Hepatocyte (in vitro differentiated cells): ENCODE measurements around the gene KLHL26. TPM values are rescaled to one million over a fixed set of nuclear protein-coding genes. Genes with fewer than 3 reads are reported as not detected.

Experiments
- DNase-seq: peaks from one replicate; pipeline ENCODE4 v3.0.0-alpha.2; 2016; ENCODE audit warnings: low spot score
- H2AFZ ChIP-seq: fragments of 200-600 bp; sonication (generic); 2 replicates; pipeline ENCODE4 v1.6.0; 2016; ENCODE audit warnings: antibody characterized with exemption, mild to moderate bottlenecking
- H3K27ac ChIP-seq: fragments of 200-600 bp; sonication (generic); 2 replicates; pipeline ENCODE4 v1.5.1; 2016; ENCODE audit warnings: mild to moderate bottlenecking
- H3K27me3 ChIP-seq: fragments of 200-600 bp; sonication (generic); 2 replicates; pipeline ENCODE4 v1.6.1; 2016
- H3K36me3 ChIP-seq: fragments of 200-600 bp; sonication (generic); replicated peaks from 2 replicates; pipeline ENCODE4 v1.5.1; 2016; ENCODE audit warnings: low read depth; ENCODE audit not compliant: insufficient read depth
- H3K4me1 ChIP-seq: fragments of 200-600 bp; sonication (generic); 2 replicates; pipeline ENCODE4 v1.5.1; 2016; ENCODE audit warnings: mild to moderate bottlenecking, moderate library complexity; ENCODE audit not compliant: insufficient read depth
- H3K4me2 ChIP-seq: fragments of 200-600 bp; sonication (generic); 2 replicates; pipeline ENCODE4 v1.6.0; 2016
- H3K4me3 ChIP-seq: fragments of 200-600 bp; sonication (generic); 2 replicates; pipeline ENCODE4 v1.5.1; 2016; ENCODE audit warnings: mild to moderate bottlenecking
- H3K79me2 ChIP-seq: fragments of 200-600 bp; sonication (generic); 2 replicates; pipeline ENCODE4 v1.6.0; 2017; ENCODE audit warnings: mild to moderate bottlenecking
- H3K9me2 ChIP-seq: fragments of 200-600 bp; sonication (generic); replicated peaks from 2 replicates; pipeline ENCODE4 v1.6.0; 2017; ENCODE audit warnings: mild to moderate bottlenecking; ENCODE audit not compliant: insufficient read depth
- H3K9me3 ChIP-seq: fragments of 200-600 bp; sonication (generic); 2 replicates; pipeline ENCODE4 v1.5.1; 2016; ENCODE audit warnings: low read depth, mild to moderate bottlenecking
- H4K20me1 ChIP-seq: fragments of 200-600 bp; sonication (generic); 2 replicates; pipeline ENCODE4 v1.6.0; 2016; ENCODE audit warnings: mild to moderate bottlenecking; ENCODE audit not compliant: insufficient read depth, poor library complexity, severe bottlenecking
- EZH2 ChIP-seq: fragments of 200-600 bp; sonication (generic); IDR thresholded peaks from 2 replicates; pipeline ENCODE4 v1.6.1; 2016; ENCODE audit warnings: antibody characterized with exemption, mild to moderate bottlenecking, borderline replicate concordance
- EZH2phosphoT487 ChIP-seq: fragments of 200-600 bp; sonication (generic); IDR thresholded peaks from one replicate; pipeline ENCODE4 v1.6.1; 2018; ENCODE audit warnings: antibody characterized with exemption, mild to moderate bottlenecking, low read depth, moderate library complexity; ENCODE audit not compliant: unreplicated experiment, severe bottlenecking
- WGBS: methylation state at CpG from one replicate; pipeline ENCODE4 v1.1.6; 2016; ENCODE audit warnings: low lambda C conversion rate; ENCODE audit errors: missing lambda C conversion rate; 5-methylcytosine and 5-hydroxymethylcytosine counted together
- polyA plus RNA-seq: library from polyadenylated mRNA; unstranded; fragments of >200 nt; fragmentation: Nextera tagmentation; extraction: Ambion mirVana; gene quantifications from 2 replicates; pipeline ENCODE4 v1.2.1, GENCODE V29; 2016
- total RNA-seq: library from RNA; depleted of rRNA; stranded (reverse); fragments of >200 nt; gene quantifications from 2 replicates; pipeline ENCODE4 v1.2.3, GENCODE V29; 2014
- TF ChIP-seq, protein P1 (sequence below): fragments of 200-600 bp; sonication (generic); IDR thresholded peaks from 2 replicates; pipeline ENCODE4 v1.5.1; 2016; ENCODE audit warnings: antibody characterized with exemption, mild to moderate bottlenecking; ENCODE audit not compliant: poor library complexity

Gene KLHL26
- total and polyA plus RNA-seq, 2 experiments from 2014 or later, result 5.0 to 7.6 TPM

DNA sequence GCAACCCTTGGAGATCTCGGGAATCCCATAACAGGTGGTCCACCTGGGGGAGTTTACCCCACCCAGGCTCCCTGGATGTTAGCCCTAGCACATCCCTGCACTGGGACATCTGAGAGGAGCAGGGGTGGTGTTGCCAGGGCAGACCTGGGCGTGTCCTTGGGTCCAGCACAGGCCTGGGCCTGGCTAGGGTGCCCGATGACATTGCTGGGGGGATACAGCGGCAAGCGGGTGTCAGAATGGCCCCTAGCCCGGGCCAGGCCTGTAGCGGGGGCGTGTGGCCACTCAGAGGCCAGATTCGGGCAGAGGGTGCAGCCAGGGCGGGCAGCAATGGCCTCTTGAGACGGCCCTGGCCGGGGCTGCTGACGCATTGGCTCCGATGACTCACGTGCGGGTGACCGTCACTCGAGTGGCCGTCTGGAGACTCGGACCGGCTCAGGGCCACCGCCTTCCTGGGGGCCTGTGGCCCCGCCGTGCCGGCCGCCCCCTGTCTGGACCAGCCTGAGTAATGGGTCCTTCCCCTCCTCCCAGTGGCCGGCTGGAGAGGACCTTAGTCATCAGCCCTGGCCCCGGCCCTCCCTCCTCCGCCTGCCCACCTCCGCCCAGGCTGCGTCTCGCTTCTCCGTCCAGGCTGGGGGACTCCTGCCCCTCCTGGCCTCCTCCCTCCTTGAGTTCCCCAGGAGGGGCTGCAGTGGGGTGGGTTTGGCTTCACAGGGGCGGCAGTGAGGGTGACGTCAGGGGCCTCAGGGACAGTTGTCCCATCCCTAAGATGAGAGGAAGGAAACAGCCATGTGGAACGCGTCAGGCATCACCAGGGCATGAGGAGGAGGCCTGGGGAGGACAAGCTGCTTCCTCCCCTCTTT lies 23.5 kb downstream of the KLHL26 start:
- TF ChIP-seq, protein P1, sequence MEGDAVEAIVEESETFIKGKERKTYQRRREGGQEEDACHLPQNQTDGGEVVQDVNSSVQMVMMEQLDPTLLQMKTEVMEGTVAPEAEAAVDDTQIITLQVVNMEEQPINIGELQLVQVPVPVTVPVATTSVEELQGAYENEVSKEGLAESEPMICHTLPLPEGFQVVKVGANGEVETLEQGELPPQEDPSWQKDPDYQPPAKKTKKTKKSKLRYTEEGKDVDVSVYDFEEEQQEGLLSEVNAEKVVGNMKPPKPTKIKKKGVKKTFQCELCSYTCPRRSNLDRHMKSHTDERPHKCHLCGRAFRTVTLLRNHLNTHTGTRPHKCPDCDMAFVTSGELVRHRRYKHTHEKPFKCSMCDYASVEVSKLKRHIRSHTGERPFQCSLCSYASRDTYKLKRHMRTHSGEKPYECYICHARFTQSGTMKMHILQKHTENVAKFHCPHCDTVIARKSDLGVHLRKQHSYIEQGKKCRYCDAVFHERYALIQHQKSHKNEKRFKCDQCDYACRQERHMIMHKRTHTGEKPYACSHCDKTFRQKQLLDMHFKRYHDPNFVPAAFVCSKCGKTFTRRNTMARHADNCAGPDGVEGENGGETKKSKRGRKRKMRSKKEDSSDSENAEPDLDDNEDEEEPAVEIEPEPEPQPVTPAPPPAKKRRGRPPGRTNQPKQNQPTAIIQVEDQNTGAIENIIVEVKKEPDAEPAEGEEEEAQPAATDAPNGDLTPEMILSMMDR, result no peak
- TF ChIP-seq EZH2phosphoT487 (no peak), EZH2 (no peak)
- H3K27ac ChIP-seq, result no peak overlapping the region
- H4K20me1 ChIP-seq, result no peaks in the 10 kb centered on the region

DNA sequence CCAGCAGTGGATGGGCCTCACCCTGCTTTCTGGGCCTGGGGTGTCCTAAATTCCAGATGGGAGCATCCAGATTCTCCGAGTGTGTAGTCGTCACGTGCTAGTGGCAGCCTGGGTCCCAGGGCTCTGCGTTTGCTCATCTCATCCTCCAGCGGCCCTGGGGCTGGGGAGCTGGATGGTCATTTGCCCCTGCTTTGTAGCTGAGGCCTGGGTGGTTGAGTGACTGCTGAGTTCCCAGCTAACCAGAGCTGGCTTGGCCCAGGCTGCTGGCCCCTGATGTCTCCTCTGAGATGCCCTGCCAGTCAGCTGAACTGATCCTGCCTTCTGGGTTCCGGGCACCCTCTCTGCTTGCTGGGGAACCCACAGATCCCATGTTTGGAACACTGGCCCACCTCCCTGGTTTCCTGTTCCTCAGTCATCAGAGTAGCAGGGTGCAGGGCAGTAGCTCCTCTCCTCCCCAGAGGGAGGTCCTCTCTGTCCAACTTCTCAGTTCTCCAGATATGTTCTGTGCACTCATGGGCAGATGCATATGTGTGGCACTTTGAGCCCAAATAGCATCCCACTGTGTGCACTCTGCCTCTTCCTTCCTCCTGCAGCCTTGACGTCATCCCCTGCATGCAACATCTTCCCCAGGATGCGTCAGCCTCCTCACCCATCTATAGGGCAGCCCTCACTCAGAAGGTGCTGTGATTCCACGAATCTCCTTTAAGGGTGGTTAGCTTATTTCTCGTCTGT lies 24.3 kb downstream of the KLHL26 start:
- Histone ChIP-seq H3K9me2 (no peaks in the 10 kb centered on the region), H4K20me1 (no peaks in the 10 kb centered on the region), H3K4me1 (peaks cover 13% of the 10 kb centered on the region), H3K4me2 (no peak overlapping the region), H3K36me3 (no peaks in the 10 kb centered on the region), H2AFZ (no peak overlapping the region), H3K27me3 (no peaks in the 10 kb centered on the region), H3K27ac (no peak overlapping the region), H3K4me3 (no peak overlapping the region), H3K79me2 (no peaks in the 10 kb centered on the region), H3K9me3 (no peaks in the 10 kb centered on the region)
- DNase-seq, result no peak
- WGBS, result 91% methylated on average over 10 of the region's 10 CpGs
- no peak for TF ChIP-seq EZH2phosphoT487
- no peak for TF ChIP-seq EZH2
- TF ChIP-seq, protein P1, result no peak

More for the DNA sequence above, 23.5 kb downstream of the KLHL26 start:
- no peaks in the 10 kb centered on the region for H3K27me3 ChIP-seq
- peaks cover 13% of the 10 kb centered on the region for H3K4me1 ChIP-seq
- no peaks in the 10 kb centered on the region for H3K9me3 ChIP-seq
- no peak for DNase-seq
- no peaks in the 10 kb centered on the region for H3K36me3 ChIP-seq
- no peak overlapping the region for H3K4me3 ChIP-seq
- H3K9me2 ChIP-seq, result no peaks in the 10 kb centered on the region
- WGBS, result 86% methylated on average over 30 of the region's 37 CpGs
- no peak overlapping the region for H3K4me2 ChIP-seq
- H2AFZ ChIP-seq, result no peak overlapping the region
- no peaks in the 10 kb centered on the region for H3K79me2 ChIP-seq

DNA sequence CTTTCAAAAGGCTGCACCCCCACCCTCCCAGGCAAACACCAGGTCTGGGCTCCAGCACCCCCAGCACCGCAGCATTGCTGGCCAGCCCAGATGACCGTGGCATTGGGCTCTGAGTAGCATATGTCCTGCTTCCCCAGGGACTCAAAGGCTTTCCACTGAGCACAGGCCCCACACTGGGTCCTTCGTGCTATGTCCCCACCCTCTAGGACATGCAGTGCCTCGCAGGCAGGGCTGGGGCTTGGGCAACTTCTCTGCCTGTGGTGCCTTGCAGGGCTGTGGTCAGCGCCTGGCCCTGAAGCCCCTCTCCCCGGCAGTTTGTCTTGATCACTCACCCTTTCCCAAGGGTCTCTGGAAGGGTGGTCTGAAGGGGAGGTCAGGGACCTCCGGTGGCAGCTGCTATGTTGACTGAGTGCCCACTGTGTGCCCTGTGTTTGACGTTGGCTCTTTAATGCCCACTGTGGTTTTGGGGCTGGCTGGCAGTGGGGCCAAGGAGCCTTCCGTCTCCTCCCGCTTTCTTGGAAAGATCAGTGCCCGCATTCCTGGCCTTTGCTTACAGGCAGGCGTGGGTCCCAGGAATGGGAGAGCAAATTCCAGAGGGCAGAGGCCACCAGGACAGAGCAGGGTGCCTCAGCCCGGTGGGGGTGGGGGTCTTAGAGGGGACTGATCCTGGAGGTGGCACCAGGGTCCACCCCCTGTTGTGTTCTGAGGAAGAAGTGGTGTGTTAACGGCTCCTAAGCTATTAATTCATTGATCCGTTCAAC lies 26.3 kb downstream of the KLHL26 start:
- Histone ChIP-seq H3K36me3 (no peaks in the 10 kb centered on the region), H3K27ac (no peak overlapping the region), H3K4me2 (no peak overlapping the region), H2AFZ (no peak overlapping the region), H3K4me1 (peaks cover 13% of the 10 kb centered on the region), H3K27me3 (no peaks in the 10 kb centered on the region), H3K4me3 (no peak overlapping the region), H3K9me3 (no peaks in the 10 kb centered on the region), H4K20me1 (no peaks in the 10 kb centered on the region), H3K9me2 (no peaks in the 10 kb centered on the region), H3K79me2 (no peaks in the 10 kb centered on the region)
- no peak for TF ChIP-seq EZH2
- TF ChIP-seq EZH2phosphoT487, result no peak
- TF ChIP-seq, protein P1, result no peak
- DNase-seq, result no peak
- WGBS, result 82% methylated on average over 15 of the region's 15 CpGs
